ENCODE measurements around the gene PBX3.

GRCh38 chr9:125987420-125987819 lies 240.2 kb downstream of the PBX3 start:
- TF ChIP-seq ARID4B (CRISPR knock-in tag; IDR thresholded peaks at IDR 0.05) (no peak), KHSRP (IDR thresholded peaks at IDR 0.05) (no peak), CTCF (IDR thresholded peaks at IDR 0.05 in 2 of 3, conservative IDR thresholded peaks at IDR 0.05 in 1 of 3; ENCODE audit: insufficient read depth in 2 of 3, low read depth in 1 of 3, low read length in 3 of 3) (no peak), POLR2AphosphoS5 (IDR thresholded peaks at IDR 0.05; ENCODE audit: control insufficient read depth, insufficient read depth, low read depth, low read length) (no peak), ELF4 (CRISPR knock-in tag; IDR thresholded peaks at IDR 0.05) (no peak), SAP30 (IDR thresholded peaks at IDR 0.05; ENCODE audit: borderline replicate concordance, insufficient read depth, low read depth, low read length, poor library complexity, severe bottlenecking) (no peak), ZNF76 (CRISPR knock-in tag; IDR thresholded peaks at IDR 0.05; ENCODE audit: borderline replicate concordance) (no peak), FOS (IDR thresholded peaks at IDR 0.05; ENCODE audit: extremely low read depth, insufficient read length) (no peak), HDAC2 (IDR thresholded peaks at IDR 0.05) (no peak), HNRNPH1 (optimal IDR thresholded peaks at IDR 0.05; ENCODE audit: low read depth, low read length) (no peak), UBTF (IDR thresholded peaks at IDR 0.05; ENCODE audit: borderline replicate concordance in 1 of 2, low read depth in 2 of 2, low read length in 2 of 2) (no peak)
